Cortex of kidney (tissue), 1 donor: ENCODE measurements around the gene FAM111A.
"Not testable (repeated sequence)": the region's sequence is repeated elsewhere in the genome, so short reads cannot be mapped to it uniquely, and the experiment has no call there.

Experiments
- DNase-seq: peaks from one replicate; lab custom pipeline; 2025; lab: John Stamatoyannopoulos, UW

Gene FAM111A

GRCh38 chr11:59142530-59143507 is at the start of gene FAM111A:
TSS of gene FAM111A (plus strand) at chr11:59142856. CDS start at chr11:59148873, 6,017 bp downstream.
- no peak for DNase-seq

- DNase-seq, result not testable (repeated sequence)
These were observed 49.1 kb upstream of the FAM111A start for GRCh38 chr11:59093576-59093975.

GRCh38 chr11:59095225-59095624 is 47.4 kb upstream of the FAM111A start:
- not testable (repeated sequence) for DNase-seq

- not testable (repeated sequence) for DNase-seq
These were observed 46.6 kb upstream of the FAM111A start for GRCh38 chr11:59095972-59096575.

GRCh38 chr11:59097113-59097708 is 45.4 kb upstream of the FAM111A start:
- no peak for DNase-seq

- not testable (repeated sequence) for DNase-seq
These were observed 44.7 kb upstream of the FAM111A start for GRCh38 chr11:59097938-59098337.

GRCh38 chr11:59102259-59102765 is 40.3 kb upstream of the FAM111A start:
- no peak for DNase-seq

- no peak for DNase-seq
These were observed 36.0 kb upstream of the FAM111A start, which contains the start of gene FAM111B for GRCh38 chr11:59106363-59107336. TSS of gene FAM111B (plus strand) at chr11:59107237. CDS start at chr11:59109626, 2,389 bp downstream.

GRCh38 chr11:59107721-59108120 is 34.9 kb upstream of the FAM111A start:
- DNase-seq, result not testable (repeated sequence)

GRCh38 chr11:59112494-59112893 is 30.2 kb upstream of the FAM111A start:
- no peak for DNase-seq

- DNase-seq, result no peak
These were observed 28.3 kb upstream of the FAM111A start for GRCh38 chr11:59114344-59114743.

GRCh38 chr11:59115553-59115952 is 27.1 kb upstream of the FAM111A start:
- DNase-seq, result no peak

GRCh38 chr11:59117774-59118173 is 24.9 kb upstream of the FAM111A start:
- no peak for DNase-seq

GRCh38 chr11:59119826-59120225 is 22.8 kb upstream of the FAM111A start:
- DNase-seq, result no peak

- DNase-seq, result no peak
These were observed 6.8 kb upstream of the FAM111A start for GRCh38 chr11:59135648-59136461.

- not testable (repeated sequence) for DNase-seq
These were observed 6.1 kb upstream of the FAM111A start for GRCh38 chr11:59136551-59136950.

GRCh38 chr11:59137190-59137589 is 5.5 kb upstream of the FAM111A start:
- DNase-seq, result no peak

- DNase-seq, result no peak
These were observed 4.0 kb upstream of the FAM111A start for GRCh38 chr11:59138643-59139042.

- no peak for DNase-seq
These were observed 1.5 kb upstream of the FAM111A start for GRCh38 chr11:59141191-59141590.
